ENCODE measurements around the gene AGMO.

- TF ChIP-seq CTCF (conservative IDR thresholded peaks at IDR 0.05) (no peak), ZFX (IDR thresholded peaks at IDR 0.05) (no peak)
Observed at GRCh38 chr7:15446280-15446679, 115.5 kb downstream of the AGMO start.
